GM18951 (cell line): ENCODE measurements around the gene FOXO6.

ENCODE experiments used
- POLR2A ChIP-seq: IDR thresholded peaks from 4 replicates; pipeline ENCODE4 v1.6.1; 2011; ENCODE audit warnings: mild to moderate bottlenecking; ENCODE audit not compliant: insufficient read length, insufficient read depth; ENCODE audit errors: extremely low read depth
- in situ Hi-C: fragments of 300-500 bp; cut with MboI; formaldehyde crosslinking; loops from one replicate; pipeline ENCODE4 v1.12.0; 2022; ENCODE audit warnings: low sequenced_read_pairs, mixed read lengths, inconsistent platforms; ENCODE audit not compliant: unreplicated experiment

FOXO6 gene

GRCh38 chr1:41392528-41392924, 31.3 kb downstream of the FOXO6 start:
- in situ Hi-C loops, result no loop called here

GRCh38 chr1:41393716-41394368, 32.6 kb downstream of the FOXO6 start:
- in situ Hi-C loops, result no loop called here
- TF ChIP-seq POLR2A, result no peak

More at GRCh38 chr1:41392528-41392924, 31.3 kb downstream of the FOXO6 start:
- no peak for TF ChIP-seq POLR2A

- no peak for TF ChIP-seq POLR2A
- in situ Hi-C loops, result no loop called here
Observed at GRCh38 chr1:41394369-41394744, 33.1 kb downstream of the FOXO6 start.

DNA sequence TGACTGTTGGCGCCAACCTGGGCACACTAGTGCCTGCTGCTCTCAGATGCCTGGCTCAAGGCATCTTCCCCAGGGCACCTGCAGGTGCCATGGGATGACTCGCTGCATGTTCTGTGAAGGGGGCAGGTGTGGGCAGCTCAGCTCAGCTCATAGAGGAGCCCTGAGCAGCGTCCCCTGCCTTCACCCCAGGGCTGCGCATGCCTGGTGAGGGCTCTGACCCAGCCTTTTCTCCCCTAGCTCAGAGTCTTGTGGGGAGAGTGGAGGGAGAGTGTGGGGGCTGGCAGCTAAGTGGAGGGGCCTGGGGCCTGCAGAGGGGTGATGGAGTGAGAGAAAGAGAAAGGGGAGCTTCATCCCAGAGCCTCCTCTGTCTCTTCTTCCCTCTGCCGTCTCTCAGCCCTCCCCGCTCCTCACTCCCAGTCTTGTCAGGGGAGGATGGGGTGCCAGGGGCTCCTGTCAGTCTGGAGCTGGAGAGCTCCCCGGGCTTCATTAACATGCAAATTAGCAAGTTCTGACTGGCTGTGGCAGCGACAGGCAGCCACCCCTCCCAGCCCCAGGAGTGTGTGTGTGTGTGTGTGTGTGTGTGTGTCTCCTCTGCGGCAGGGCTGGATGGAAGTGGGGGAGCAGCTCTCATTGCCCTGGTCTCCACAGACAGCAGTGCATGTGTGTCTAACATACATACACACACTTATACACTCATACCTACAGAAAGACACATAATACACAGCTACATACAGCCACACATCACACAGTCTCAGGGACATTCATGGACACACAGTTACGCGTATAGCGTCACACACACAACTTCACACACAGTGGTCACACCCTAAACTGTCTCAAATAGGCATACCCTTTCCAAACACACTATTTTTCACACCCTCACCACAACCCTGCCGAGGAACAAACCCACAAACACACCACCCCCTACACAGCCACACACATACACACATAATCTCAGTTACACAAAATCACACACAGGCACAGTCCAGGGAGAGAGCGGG, 34.0 kb downstream of the FOXO6 start:
- in situ Hi-C loops, result no loop called here
- no peak for TF ChIP-seq POLR2A

DNA sequence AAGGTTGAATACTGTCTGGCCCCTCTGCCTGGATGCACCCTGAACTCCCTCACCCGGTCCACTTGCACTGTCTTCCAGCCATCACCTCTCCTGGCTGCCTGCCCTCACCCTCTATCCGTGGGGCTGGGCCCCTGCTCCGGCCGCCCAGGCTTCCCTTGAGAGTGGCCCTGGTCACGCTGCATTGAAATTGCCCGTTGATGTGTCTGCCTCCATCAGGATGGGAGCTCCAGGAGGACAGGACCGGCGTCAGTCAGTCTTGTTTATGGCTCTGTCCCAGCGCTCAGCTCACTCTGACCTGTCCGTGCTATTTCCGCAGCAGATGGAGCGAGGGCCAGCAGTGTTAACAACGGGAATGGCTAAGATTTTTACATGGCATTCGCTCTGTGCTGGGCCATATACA, 34.9 kb downstream of the FOXO6 start:
- TF ChIP-seq POLR2A, result no peak
- in situ Hi-C loops, result no loop called here

GRCh38 chr1:41397020-41397419, 35.8 kb downstream of the FOXO6 start:
- TF ChIP-seq POLR2A, result no peak
- in situ Hi-C loops, result no loop called here

GRCh38 chr1:41397753-41398330, 36.6 kb downstream of the FOXO6 start:
- TF ChIP-seq POLR2A, result no peak
- in situ Hi-C loops, result no loop called here

GRCh38 chr1:41399145-41399795, 38.0 kb downstream of the FOXO6 start:
- in situ Hi-C loops, result no loop called here
- TF ChIP-seq POLR2A, result no peak

DNA sequence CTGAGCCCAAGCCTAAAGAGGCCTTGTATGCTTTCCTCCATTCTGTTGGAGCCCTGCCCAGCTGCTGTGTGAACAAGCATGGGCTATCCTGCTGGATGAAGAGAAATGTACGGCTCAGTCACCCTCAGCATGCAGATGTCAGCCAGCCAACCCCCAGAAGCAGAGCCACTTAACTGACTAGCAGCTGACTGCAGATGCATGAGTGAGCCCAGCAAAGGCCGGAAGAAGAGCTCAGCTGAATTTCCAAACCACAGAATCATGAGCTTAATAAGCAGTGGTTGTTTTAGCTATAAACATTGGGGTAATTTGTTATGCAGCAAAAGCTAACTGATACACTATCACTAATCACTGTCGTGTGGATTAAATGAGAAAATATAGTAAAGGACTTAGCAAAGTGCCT, 39.0 kb downstream of the FOXO6 start:
- no peak for TF ChIP-seq POLR2A
- in situ Hi-C loops, result no loop called here

GRCh38 chr1:41401899-41402298, 40.7 kb downstream of the FOXO6 start:
- no peak for TF ChIP-seq POLR2A
- in situ Hi-C loops, result no loop called here

DNA sequence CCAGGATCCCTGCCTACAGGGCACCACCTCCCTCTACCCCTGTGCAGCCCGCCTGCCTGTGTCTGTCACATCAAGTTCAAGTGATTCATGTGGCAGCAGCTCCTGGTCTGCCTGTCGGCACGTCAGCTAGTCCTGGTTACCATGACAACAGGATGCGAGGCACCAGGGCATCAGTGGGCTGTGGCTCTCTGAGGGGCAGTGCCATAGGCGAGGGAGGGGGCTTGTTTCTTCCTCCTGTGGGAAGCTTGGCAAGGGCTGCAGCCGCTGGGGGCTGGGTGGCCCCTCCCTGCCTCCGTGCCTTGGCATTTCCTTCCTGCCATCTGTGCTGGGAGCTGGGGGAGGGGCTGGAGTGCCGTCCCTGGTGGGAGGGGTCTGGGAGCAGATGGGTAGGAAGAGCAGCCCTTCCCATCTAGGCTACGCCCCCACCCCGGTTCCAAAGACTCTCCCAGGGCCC, 43.1 kb downstream of the FOXO6 start:
- TF ChIP-seq POLR2A, result no peak
- in situ Hi-C loops, result no loop called here

GRCh38 chr1:41407664-41408252, 46.5 kb downstream of the FOXO6 start:
- TF ChIP-seq POLR2A, result no peak
- in situ Hi-C loops, result no loop called here

DNA sequence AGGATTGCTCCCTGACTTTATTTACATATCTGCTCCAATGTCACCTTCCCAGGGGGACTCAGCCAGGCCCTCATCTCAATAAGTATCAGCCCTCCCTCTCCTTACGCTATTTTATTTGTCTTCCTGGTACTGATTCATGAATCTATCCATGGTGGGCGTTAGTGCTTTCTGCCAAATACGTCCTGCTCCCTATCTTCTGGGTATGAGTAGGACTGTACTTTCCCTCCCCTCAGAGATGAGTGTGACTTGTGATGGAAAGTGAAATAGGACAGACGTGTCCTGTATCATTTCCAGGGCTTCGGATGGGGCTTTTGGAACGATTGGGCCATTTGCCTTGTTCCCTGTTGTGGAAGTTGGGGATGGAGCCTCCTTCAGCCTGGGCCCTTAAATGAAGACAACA, 47.5 kb downstream of the FOXO6 start:
- in situ Hi-C loops, result no loop called here
- TF ChIP-seq POLR2A, result no peak
